OCI-LY1 (cell line): ENCODE results near the gene GMPPA.

ENCODE experiments used
- CTCF ChIP-seq: fragments of 200-600 bp; sonication (generic), shearing (Covaris generic); IDR thresholded peaks from 2 replicates; pipeline ENCODE4 v1.5.1; 2017; ENCODE audit warnings: mild to moderate bottlenecking, antibody characterized with exemption, low read length, moderate library complexity, mixed read lengths
- EZH2 ChIP-seq: fragments of 200-600 bp; sonication (generic), shearing (Covaris generic); IDR thresholded peaks from 2 replicates; pipeline ENCODE4 v1.8.0; 2017; ENCODE audit warnings: borderline replicate concordance, mixed run types, mild to moderate bottlenecking, antibody characterized with exemption, low read length, moderate library complexity, mixed read lengths

GRCh38 chr2:219537657-219538488, 39.2 kb downstream of the GMPPA start:
- no peak for TF ChIP-seq EZH2
- no peak for TF ChIP-seq CTCF
